Activated CD4-positive, alpha-beta T cell treated with anti-CD3 and anti-CD28 coated beads, Interleukin-2, amount 50 U/mL, for 4 hours (primary cell): ENCODE data around the gene KHDC4.
"Not testable (repeated sequence)": the region's sequence is repeated elsewhere in the genome, so short reads cannot be mapped to it uniquely, and the experiment has no call there.

Experiments
- DNase-seq, 2 experiments: peaks; one replicate each; pipeline ENCODE4 v3.0.0-alpha.2; 2020

The KHDC4 gene

DNA sequence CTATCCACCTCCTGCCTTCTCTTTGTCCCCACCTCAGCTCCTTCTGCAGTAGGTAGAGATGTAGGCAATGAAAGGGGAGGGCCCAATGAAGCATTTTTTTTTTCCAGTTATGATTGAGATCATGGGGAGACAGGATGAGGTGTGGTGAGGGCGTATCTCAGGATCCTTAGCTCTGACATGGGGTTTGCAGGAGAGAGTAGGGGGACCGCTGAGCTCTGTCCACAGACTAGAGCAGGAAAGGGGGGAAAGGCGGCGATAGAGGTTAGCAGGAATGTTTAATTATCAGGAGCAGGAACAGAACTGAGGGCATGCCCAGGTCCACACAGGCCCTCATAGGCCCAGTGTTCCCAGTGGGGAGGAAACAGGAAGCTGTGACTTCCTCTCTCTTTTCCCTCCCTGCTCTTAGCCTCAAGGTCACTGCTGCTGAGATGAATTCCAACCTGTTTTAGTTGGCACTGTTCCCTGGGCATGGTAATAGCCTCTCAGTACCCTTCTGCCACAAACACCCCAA, 6.3 kb upstream of the KHDC4 start:
- DNase-seq: no peak

DNA sequence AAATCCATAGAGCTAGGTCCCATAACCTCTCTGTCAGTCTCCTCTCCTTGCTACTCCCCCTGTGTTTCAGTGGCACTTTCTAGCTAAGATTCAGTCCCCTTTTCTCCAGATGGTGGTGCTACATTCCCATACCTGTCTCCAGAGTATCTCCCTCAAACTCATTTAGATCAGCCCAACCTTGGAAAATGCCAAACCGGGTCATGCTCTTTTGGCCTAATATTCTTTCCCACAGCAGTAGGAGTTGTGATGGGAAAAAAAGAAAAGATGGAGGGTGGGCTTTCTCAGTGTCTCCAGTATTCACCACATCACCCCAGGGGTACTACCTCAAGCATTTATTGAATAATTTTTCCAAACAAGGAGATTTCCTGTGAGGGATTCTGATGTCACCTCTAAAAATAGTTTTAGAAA, 4.0 kb upstream of the KHDC4 start:
- no peak for DNase-seq

DNA sequence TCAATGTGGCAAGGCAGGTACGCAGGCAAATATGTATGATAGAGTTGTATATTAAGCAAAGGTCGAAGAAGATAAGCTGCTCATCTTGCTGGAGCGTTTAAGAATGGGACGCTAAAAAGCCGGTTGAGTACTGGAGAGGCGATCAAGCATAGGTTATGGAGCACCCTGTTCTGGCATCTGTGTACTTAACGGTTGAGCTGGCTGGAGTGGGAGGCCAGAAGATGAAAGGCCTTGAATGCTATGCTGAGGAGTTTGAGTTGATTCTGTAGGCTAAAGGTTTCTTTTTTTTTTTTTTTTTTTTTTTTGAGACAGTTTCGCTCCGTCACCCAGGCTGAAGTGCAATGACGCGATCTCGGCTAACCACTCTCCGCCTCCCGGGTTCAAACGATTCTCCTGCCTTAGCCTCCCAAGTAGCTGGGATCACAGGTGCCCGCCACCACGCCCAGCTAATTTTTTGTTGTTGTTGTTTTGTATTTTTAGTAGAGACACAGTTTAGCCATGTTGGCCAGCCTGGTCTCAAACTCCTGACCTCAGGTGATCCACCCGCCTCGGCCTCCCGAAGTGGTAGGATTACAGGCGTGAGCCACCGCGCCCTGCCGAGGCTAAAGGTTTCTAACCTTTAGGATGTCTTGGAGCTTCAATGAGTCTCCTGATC, 850 bp upstream of the KHDC4 start:
- DNase-seq: no peak

DNA sequence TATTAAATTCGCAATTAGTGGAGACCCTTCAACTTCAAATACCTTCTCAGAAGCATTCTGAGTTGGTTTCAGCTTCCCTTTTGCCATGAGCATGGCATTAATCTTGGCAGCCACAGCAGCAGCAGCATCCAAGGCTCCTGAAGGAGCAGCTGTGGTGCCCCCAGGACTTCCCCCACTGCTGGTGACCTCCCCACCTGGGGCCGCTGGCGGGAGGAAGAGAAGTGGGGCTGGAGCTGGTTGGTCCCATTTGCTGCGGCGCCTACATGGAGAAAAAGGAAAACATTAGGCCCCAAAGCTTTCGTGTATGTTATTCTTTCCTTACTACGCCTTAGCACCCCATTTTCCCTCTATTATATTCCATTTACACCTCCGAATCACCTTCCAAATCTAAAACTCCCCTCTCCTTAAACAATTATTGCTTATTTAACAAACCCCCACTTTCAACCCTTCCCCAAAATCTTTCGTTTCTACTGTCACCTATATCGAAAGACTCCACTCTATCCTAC, 569 bp downstream of the KHDC4 start:
- no peak for DNase-seq

DNA sequence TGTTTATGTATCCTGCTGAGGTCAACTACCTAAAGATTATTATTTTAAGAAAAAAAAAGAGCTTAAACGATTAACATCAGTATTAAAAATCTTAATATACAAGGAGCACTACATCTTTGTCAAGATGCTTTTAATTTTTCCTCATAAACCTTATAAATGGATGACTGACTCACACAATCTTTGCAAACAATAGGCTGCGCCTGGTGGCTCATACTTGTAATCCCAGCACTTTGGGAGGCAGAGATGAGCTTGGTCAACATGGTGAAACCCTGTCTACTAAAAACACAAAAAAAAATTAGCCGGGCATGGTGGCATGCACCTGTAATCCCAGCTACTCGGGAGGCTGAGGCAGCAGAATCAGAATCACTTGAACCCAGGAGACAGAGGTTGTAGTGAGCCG, 1.7 kb downstream of the KHDC4 start:
- no peak for DNase-seq

DNA sequence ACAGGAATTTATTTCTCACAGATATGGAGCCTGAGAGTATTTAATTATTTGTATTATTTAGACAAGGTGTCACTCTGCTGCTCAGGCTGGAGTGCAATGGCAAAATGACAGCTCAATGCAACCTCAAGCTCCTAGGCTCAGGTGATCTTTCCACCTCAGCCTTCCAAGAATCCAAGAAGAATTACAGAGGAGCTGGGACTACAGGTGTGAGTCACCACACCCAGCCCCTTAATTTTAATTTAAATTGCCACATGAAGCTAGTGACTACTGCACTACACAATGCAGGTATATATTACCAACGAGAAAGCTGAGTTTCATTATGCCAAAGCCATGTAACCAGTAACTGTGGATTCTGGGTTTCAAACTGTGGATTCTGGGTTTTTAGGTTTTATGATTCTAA, 2.1 kb downstream of the KHDC4 start:
- no peak for DNase-seq

DNA sequence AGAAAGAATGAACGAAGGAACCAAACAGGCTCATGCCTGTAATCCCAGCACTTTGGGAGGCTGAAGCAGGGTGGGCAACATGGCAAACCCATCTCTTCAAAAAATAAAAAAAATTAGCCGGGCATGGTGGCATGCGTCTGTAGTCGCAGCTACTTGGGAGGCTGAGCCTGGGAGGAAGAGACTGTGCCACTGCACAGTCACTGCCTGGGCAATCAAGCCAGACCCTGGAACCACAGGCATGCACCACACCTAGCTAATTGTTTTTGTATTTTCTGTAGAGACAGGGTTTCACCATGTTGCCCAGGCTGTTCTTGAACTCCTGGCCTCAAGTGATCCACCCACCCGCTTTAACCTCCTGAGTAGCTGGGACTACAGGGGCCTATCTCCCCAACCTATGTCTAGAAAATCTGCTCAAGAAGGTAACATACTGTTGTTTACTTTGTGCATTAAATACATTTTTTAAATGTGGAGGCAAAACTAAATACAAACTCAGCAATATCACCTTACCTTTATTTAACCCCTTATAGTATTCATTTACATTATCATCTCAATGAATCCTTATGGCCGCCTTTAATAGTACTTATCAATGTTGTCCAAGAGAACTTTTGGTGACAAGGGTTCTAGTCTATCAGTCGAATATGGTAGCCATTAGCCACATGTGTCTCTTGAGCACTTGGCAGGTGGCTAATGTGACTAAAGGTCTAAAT, 2.7 kb downstream of the KHDC4 start:
- DNase-seq: no peak

DNA sequence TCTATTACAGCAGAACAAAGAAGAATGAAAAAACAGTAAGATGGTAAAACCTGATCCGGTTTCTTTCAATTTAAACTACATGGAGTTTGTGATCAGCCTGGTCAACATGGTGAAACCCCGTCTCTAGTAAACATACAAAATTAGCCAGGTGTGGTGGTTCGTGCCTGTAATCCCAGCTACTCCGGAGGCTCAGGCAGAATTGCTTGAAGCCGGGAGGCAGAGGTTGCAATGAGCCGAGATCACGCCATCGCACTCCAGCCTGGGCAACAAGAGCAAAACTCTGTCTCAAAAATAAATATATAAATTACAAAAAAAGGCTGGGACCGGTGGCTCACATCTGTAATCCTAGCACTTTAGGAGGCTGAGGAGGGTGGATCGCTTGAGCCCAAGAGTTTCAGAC, 3.5 kb downstream of the KHDC4 start:
- DNase-seq: not testable (repeated sequence)

DNA sequence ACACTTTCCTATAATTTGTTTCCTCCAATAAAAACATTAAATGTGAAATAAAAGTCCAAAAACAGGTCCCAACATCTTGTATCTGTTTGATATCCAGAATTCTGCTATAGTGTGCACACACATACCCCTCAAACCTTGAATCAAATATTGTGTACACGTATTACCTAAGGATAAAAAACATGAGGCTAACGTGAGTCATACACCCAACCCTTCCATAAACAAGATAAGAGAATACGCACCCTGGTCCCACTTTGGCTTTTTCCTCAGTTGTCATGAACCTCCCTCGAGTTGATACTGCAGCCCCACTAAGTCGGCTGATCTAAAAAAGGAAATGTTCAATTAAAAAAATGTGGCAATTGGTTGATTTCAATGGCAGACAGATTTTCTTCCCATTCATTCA, 5.2 kb downstream of the KHDC4 start:
- no peak for DNase-seq

DNA sequence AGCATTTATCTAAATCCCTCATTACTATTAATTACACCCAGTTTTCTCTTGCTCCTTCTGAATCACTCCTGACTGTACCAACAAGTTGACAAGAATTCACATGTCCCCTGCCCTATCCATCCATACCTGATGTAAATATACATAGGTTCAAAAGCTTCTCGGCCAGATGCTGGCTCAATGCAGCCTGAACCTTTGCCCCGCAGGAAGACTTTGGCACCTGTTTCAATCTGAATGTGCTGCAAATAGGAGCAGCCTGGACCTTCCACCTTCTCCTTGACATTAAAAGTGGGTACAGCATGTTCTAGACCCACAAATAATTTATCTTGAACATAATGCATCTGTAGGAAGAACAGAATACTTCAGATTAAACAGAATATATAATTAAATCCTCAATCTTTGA, 8.7 kb downstream of the KHDC4 start:
- DNase-seq: no peak

DNA sequence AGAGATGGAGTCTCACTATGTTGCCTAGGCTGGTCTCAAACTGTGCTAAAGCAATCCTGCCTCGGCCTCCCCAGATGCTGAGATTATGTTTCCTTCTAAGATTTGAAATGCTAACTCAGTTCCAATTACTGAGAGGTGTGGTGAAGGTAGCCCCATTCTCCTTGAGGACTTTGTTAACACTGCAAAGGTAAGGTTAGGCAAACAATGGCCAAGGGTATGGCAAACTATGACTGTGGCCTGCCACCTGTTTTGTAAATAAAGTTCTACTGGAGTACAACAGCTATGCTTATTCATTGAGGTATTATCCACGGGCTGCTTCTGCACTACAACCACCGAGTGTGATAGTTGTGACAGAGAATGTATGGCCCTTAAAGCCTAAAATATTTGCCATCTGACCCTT, 13.5 kb downstream of the KHDC4 start:
- DNase-seq: no peak

DNA sequence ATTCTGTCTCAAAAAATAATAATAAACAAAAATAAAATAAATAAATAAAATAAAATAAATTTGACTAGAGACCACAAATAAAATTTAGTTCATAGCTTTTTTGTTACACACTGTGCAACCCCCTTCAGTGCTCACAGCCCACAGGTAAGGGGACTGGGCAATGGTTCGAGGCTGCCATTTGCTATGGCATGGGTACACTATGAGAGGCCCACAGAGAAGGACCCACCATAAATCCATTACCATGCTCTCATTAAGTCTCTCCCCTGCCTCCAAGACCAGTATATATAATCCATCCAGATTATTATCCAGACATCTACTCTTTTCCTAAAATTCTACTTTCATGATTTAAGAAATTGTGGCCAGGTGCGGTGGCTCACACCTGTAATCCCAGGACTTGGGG, 14.4 kb downstream of the KHDC4 start:
- no peak for DNase-seq

DNA sequence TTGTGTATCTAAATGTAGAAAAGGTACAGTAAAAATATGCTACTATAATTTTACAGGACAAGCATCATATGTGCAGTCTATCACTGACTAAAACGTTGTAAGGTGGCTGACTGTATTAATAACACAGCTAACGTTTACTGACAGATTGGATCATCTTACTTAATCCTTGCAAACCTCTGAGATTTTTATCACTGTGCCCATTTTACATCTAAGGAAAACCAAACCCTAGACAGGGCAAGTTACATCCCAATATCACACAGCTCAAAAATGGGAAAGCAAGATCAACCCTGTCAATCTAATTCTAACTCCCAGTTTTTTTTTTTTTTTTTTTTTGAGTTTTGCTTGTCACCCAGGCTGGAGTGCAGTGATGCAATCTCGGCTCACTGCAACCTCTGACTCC, 15.6 kb downstream of the KHDC4 start:
- no peak for DNase-seq

DNA sequence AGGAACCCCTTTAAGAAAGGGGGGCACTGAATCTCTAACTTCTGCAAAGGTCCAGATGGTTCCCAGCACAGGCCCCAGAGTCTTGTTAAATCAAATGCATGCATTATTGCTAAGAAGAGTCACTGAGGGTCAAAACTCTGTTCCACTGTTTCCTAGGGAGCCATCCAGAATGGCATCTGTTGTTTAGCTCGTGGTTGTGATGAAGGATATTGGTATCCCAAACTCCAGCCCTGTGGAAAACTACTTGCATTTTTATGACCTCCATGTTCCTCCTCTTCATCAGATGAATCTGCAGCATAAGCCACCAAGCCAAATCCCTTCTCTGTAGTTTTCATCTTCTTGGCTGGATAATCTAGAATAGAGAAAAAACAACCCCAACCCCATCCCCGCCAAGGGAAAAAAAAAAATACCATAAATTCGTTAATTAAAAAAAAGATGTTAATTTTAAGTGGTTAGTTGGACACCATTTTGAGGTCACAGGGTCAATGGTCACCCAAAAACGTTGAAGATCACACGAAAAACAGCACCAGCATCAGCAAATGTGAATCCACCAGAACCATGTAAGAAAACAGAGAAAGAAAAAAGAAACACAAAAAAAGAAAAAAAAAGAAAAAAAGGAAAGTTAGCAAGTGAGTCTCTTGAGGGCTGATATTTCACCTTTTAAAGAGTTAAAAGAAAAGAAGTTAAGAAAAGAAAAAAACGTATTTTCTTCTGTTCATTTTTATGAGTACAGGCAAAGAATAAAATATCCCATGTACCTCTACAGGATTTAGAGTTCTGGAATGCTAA, 20.1 kb downstream of the KHDC4 start:
- no peak for DNase-seq

DNA sequence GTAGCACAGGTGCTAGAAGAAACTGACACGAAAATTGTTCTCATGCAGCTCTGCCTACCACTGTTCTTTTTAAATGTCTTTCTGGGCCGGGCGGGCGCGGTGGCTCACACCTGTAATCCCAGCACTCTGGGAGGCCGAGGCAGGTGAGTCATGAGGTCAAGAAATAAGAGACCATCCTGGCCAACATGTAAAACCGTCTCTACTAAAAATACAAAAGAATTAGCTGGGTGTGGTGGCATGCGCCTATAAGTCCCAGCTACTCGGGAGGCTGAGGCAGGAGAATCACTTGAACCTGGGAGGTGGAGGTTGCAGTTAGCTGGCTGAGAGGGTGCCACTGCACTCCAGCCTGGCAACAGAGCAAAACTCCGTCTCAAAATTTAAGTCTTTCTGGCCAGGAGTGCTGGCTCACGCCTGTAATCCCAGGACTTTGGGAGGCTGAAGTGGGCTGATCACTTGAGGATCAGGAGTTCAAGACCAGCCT, 22.1 kb downstream of the KHDC4 start:
- no peak for DNase-seq

DNA sequence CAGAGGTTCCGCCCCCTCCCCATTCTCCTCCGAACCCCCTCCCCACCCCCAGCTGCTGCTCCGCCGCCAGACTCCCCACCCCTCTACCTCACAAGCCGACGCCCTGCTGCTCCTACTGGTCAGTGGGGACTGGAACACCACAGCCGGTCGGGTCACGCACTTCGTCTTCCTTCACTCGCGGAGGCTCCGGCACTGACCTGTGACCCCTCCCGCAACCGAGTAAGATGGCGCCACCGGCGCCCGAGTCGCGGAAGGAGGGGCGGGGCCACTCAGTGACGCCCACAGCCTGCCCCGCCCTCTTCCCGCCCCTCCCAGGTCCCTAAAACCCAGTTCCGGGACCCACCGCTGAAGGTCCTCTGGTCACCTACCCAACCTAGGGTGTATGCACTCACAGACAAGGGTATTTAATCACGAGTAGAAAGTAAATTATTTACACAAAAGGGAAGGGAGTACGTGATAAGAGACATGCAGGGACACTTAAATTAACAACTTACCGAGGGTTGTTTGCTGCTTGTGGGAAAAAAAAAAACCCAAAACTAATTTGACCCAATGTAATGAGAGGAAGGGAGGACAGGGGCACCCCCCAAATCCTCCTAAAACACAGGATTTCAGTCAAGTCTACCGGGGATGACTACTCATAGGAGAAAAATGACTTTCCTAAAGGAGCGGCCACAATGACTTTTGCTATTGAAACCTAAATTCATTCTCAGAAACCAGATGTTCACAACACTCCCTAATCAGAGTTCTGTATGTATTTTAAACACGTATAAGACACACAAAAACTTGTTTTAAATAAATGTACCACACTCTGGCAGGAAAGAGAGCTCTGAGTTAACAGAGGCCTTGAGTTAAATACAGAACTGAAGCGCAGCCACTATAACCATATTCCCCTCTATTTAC, 22.8 kb downstream of the KHDC4 start, which contains the start of gene RIT1:
Gene RIT1 (minus strand): TSS at position 194 of the 900 bp plus-strand sequence. CDS start 588 bp downstream, outside the sequence.
- peak; percentile 73 to 76 for DNase-seq

DNA sequence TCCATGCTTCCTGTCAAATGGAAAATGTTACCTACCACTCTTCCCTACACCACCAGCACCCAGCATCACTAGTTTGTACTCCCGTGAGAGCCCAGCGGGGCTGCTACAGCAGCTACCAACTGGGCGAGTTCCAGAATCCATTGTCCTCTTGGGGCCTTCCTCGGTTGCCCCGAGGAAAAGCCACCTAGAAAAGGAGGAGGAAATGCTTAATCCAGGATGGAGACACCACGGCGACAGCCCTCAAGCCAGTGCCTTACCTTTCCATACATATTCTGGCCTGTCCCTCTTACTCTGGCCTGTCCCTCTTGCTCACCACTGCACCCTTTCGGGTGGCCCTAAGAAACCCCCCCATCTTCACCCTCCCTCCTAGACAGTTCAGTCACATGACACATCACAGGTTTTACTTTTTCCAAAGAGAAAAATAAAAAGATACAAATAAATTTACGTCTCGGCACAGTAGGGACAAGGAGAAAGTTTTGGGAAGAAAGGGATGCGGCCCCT, 23.5 kb downstream of the KHDC4 start:
- no peak for DNase-seq

DNA sequence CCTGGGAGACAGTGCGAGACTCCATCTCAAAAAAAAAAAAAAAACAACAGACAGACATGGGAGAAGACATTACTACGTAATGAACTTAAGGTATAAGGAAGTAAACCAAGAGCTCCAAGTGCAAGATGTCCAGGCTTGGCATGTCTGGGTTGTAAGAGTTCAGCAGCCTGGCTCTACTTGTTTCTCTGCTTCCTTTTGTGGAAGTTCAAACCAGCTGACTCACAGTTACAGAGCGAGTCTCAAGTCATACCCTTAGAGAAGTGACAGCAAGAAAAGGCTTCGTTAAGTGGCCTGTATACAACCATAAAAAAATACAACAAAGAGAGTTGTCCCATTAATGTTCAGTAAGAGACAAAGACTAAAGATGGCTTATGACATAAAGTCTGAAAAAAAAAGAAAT, 24.3 kb downstream of the KHDC4 start:
- no peak for DNase-seq

DNA sequence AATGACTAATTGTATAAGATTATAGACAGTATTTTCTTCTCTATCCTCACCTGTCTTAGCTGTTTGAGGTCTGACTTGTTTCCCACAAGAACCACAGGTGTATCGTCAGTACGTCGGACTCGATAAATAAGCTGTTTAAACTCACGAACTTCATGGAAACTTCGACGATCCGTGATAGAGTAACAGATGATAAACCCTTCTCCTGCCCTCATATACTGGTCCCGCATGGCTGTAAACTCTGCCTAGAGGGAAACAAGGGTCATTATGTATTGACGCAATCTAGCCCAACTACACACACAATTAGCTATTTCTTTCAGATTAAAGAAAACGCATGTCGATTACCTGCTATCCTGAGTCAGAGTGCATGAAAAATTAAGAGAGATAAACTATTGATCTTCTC, 30.0 kb downstream of the KHDC4 start:
- no peak for DNase-seq

DNA sequence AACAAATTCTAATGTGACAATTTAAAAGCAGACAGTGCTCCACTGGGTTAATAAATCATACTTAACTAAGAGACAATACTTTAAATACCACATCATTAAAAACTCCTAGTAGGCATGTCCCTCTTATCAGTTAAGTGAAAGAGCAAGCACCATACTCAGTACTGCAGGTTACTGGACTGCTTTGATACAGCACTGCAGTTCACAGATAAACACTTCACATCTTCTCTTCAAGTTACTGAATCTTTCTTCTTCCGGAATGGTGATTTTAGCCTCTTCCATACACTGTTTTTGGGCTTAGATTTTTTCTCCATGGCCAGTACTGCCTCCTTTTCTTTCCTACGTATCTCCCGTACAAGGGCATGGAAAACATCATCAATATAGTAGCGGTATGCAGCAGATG, 34.1 kb downstream of the KHDC4 start:
- no peak for DNase-seq

DNA sequence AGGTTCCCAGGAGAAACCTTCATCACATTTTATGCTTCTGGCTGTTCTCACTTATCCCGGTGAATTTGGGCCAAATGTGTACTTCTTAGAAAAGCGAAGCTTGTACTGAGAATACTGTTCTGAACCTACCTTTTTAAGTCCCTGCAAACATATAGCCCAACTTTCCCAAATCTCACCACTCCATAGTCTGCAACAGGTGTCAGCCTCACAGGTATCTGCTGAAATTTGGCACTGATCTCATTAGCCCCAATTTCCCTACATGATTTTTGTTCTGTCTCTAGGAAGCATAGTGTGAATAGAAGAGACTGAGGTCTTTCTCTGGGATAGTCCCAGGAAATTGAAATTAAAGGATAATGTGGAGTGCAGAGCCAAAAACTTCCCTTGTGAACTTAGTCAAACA, 34.5 kb downstream of the KHDC4 start:
- no peak for DNase-seq

DNA sequence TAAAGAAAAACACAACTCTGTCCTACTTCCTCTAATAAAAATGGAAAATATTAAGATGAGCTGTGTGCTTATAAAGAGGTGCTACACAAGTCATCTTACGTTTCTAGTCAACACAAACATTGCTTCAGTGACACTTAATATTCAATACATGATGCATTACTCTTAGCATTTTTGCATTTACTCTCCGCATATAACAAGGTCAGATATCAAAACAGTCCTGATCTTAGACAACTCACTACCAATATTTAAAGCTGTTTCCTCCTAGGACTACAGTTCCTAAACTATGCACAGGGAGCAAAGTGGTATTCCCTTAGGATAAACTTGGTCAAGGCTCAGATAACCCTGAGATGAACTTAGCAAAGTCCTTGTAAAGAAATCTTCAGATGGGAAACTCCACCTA, 35.3 kb downstream of the KHDC4 start:
- no peak for DNase-seq
